Measurements from ENCODE around the gene YIPF2.

The YIPF2 gene

GRCh38 chr19:10876459-10877240, 51.8 kb downstream of the YIPF2 start:
- DNase-seq (ENCODE audit: low read depth in 2 of 2), result no peak

GRCh38 chr19:10874024-10874423, 54.4 kb downstream of the YIPF2 start:
- no peak for DNase-seq (ENCODE audit: low read depth in 2 of 2)

GRCh38 chr19:10872546-10873107, 55.8 kb downstream of the YIPF2 start:
- no peak for DNase-seq (ENCODE audit: low read depth in 2 of 2)

Data from stimulated activated CD8-positive, alpha-beta memory T cell treated with anti-CD3 and anti-CD28 coated beads, Interleukin-15, amount 100 ng/mL, for 4 hours (primary cell).